Calu3 (cell line): ENCODE data around the gene CBFB. TPM values are rescaled to one million over a fixed set of nuclear protein-coding genes. Genes with fewer than 3 reads are reported as not detected.
A peak's percentile ranks its signal among the peaks of the same experiment; 100 is the strongest.

Experiments
- BruUV-seq: library from RNA; stranded (reverse); fragments of 400-500 nt; replicated peaks from 2 replicates; lab custom pipeline; 2021; lab: Mats Ljungman, UMichigan
- CTCF ChIA-PET: fragments of 300-600 bp; sonication (Branson Sonifier 250); formaldehyde crosslinking; loops from one replicate; lab custom pipeline; 2022; ENCODE audit warnings: antibody characterized with exemption; lab: Charles Lee
- DNase-seq: peaks from one replicate; pipeline ENCODE4 v3.0.0; 2022
- H3K27ac Mint-ChIP-seq: one replicate; pipeline ENCODE4 v1.8.0; 2022; ENCODE audit warnings: mixed read lengths; ENCODE audit not compliant: unreplicated experiment
- H3K27me3 Mint-ChIP-seq: one replicate; pipeline ENCODE4 v1.8.0; 2022; ENCODE audit warnings: mixed read lengths; ENCODE audit not compliant: unreplicated experiment
- H3K36me3 Mint-ChIP-seq: one replicate; pipeline ENCODE4 v1.8.0; 2022; ENCODE audit warnings: mild to moderate bottlenecking, moderate library complexity, mixed read lengths; ENCODE audit not compliant: insufficient read depth, unreplicated experiment
- H3K4me1 Mint-ChIP-seq: one replicate; pipeline ENCODE4 v1.8.0; 2022; ENCODE audit warnings: mild to moderate bottlenecking, low read depth, mixed read lengths; ENCODE audit not compliant: unreplicated experiment
- H3K4me3 Mint-ChIP-seq: one replicate; pipeline ENCODE4 v1.8.0; 2022; ENCODE audit warnings: mild to moderate bottlenecking, low read depth, moderate library complexity, mixed read lengths; ENCODE audit not compliant: unreplicated experiment
- H3K9me3 Mint-ChIP-seq: one replicate; pipeline ENCODE4 v1.8.0; 2022; ENCODE audit warnings: low read depth, mixed read lengths; ENCODE audit not compliant: unreplicated experiment
- CTCF ChIP-seq: fragments of 200-600 bp; IDR thresholded peaks from one replicate; pipeline ENCODE4 v1.8.0; 2022; ENCODE audit warnings: antibody characterized with exemption; ENCODE audit not compliant: unreplicated experiment
- intact Hi-C: fragments of 100-400 bp; cut with micrococcal nuclease; formaldehyde crosslinking; loops from one replicate; pipeline ENCODE4 v1.10.0; 2022; ENCODE audit not compliant: unreplicated experiment
- total RNA-seq: library from RNA; stranded (reverse); gene quantifications from 2 replicates; pipeline ENCODE4 v1.2.3, GENCODE V29; 2022

Gene CBFB
- total RNA-seq, 1 experiment from 2014 or later: 116 TPM

- Mint-ChIP-seq H3K27me3 (no peaks in the 10 kb centered on the region), H3K9me3 (no peaks in the 10 kb centered on the region), H3K4me3 (peak overlapping the region; percentile 82), H3K36me3 (peaks cover 50% of the 10 kb centered on the region), H3K27ac (peak overlapping the region; percentile 47), H3K4me1 (peaks cover 23% of the 10 kb centered on the region)
- intact Hi-C loops: no loop called here
- CTCF ChIA-PET: interaction anchor here (0.7 to 1.4 kb wide), 2 partner anchors 13 to 156 kb away, joined by 4 to 5 read pairs; no protein-coding TSS in a partner anchor
- TF ChIP-seq CTCF: no peak
- no TSS peak for BruUV-seq
- DNase-seq: no peak
These were observed 1.4 kb downstream of the CBFB start for GRCh38 chr16:67030221-67030962.

GRCh38 chr16:67034487-67034886, 5.5 kb downstream of the CBFB start:
- peaks cover 32% of the 10 kb centered on the region for H3K4me1 Mint-ChIP-seq
- no peak overlapping the region for H3K4me3 Mint-ChIP-seq
- BruUV-seq: no TSS peak
- CTCF ChIA-PET: no interaction called here
- intact Hi-C loops: loop anchor here (2.0 kb wide), 1 partner anchor 62 kb away; no protein-coding TSS in a partner anchor
- no peak for DNase-seq
- H3K27me3 Mint-ChIP-seq: no peaks in the 10 kb centered on the region
- TF ChIP-seq CTCF: no peak
- H3K27ac Mint-ChIP-seq: no peak overlapping the region
- peaks cover 48% of the 10 kb centered on the region for H3K36me3 Mint-ChIP-seq
- no peaks in the 10 kb centered on the region for H3K9me3 Mint-ChIP-seq

GRCh38 chr16:67035364-67035763, 6.4 kb downstream of the CBFB start:
- intact Hi-C loops: loop anchor here (2.0 kb wide), 1 partner anchor 61 kb away; no protein-coding TSS in a partner anchor
- peaks cover 34% of the 10 kb centered on the region for H3K4me1 Mint-ChIP-seq
- no peak for DNase-seq
- TF ChIP-seq CTCF: no peak
- no peak overlapping the region for H3K4me3 Mint-ChIP-seq
- H3K36me3 Mint-ChIP-seq: peaks cover 41% of the 10 kb centered on the region
- H3K9me3 Mint-ChIP-seq: no peaks in the 10 kb centered on the region
- H3K27ac Mint-ChIP-seq: no peak overlapping the region
- BruUV-seq: no TSS peak
- CTCF ChIA-PET: interaction anchor here (0.7 kb wide), 1 partner anchor 245 kb away, joined by 3 read pairs; no protein-coding TSS in a partner anchor
- no peaks in the 10 kb centered on the region for H3K27me3 Mint-ChIP-seq

GRCh38 chr16:67036323-67036741, 7.4 kb downstream of the CBFB start:
- H3K27me3 Mint-ChIP-seq: no peaks in the 10 kb centered on the region
- no peak overlapping the region for H3K27ac Mint-ChIP-seq
- BruUV-seq: no TSS peak
- no peak for DNase-seq
- intact Hi-C loops: no loop called here
- no peak for TF ChIP-seq CTCF
- H3K4me3 Mint-ChIP-seq: no peak overlapping the region
- CTCF ChIA-PET: no interaction called here
- peaks cover 41% of the 10 kb centered on the region for H3K36me3 Mint-ChIP-seq
- H3K9me3 Mint-ChIP-seq: no peaks in the 10 kb centered on the region
- H3K4me1 Mint-ChIP-seq: peaks cover 43% of the 10 kb centered on the region
